NK-92 (cell line): ENCODE results near the gene KLHL4.
"Not testable (repeated sequence)": the region's sequence is repeated elsewhere in the genome, so short reads cannot be mapped to it uniquely, and the experiment has no call there.

Experiments used
- DNase-seq: peaks from one replicate; lab custom pipeline; 2025; ENCODE audit not compliant: unreplicated experiment; lab: John Stamatoyannopoulos, UW

The KLHL4 gene, protein sequence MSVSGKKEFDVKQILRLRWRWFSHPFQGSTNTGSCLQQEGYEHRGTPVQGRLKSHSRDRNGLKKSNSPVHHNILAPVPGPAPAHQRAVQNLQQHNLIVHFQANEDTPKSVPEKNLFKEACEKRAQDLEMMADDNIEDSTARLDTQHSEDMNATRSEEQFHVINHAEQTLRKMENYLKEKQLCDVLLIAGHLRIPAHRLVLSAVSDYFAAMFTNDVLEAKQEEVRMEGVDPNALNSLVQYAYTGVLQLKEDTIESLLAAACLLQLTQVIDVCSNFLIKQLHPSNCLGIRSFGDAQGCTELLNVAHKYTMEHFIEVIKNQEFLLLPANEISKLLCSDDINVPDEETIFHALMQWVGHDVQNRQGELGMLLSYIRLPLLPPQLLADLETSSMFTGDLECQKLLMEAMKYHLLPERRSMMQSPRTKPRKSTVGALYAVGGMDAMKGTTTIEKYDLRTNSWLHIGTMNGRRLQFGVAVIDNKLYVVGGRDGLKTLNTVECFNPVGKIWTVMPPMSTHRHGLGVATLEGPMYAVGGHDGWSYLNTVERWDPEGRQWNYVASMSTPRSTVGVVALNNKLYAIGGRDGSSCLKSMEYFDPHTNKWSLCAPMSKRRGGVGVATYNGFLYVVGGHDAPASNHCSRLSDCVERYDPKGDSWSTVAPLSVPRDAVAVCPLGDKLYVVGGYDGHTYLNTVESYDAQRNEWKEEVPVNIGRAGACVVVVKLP

DNA sequence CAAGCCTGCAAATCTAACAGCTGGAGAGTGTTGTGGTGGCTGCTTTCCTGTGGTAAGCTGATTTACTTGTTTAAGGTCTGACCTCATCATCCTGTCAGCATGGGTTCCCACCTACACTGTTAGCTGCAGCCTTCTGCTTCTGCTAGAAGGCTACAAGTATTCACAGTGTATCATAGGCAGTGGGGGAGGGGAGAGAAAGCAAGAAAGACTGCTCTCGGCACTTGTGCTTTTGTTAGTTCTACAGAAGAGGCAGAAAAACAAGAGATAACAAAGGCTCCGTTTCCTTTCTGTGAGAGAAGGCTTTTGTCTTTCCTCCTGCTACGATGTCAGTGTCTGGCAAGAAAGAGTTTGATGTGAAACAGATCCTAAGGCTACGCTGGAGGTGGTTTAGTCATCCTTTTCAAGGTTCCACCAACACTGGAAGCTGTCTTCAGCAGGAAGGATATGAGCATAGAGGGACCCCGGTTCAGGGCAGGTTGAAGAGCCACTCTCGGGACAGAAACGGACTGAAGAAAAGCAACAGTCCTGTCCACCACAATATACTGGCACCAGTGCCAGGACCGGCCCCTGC lies at the start of gene KLHL4:
Gene KLHL4 (plus strand): TSS at position 232 of the 571 bp plus-strand sequence. CDS start 92 bp downstream, at position 324.
- no peak for DNase-seq

DNA sequence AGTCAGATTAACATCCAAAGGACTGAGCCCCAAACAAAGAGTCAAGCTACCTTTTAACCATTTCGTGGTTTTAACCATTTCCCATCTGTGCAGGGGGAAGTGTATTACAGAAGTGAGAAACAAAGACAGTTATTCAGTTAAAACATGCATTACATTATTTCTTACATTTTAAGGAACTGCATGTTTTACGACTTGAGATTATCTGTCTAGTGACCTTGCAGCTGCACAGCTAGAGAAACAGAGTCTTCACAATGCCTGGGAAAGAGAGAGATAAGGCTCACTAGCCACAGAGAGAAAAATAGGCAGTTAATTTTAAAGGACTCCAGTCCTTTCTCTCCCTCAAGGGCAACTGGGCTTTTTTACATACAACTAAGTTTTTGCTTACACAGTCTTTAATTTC lies 48.7 kb upstream of the KLHL4 start:
- DNase-seq = no peak

DNA sequence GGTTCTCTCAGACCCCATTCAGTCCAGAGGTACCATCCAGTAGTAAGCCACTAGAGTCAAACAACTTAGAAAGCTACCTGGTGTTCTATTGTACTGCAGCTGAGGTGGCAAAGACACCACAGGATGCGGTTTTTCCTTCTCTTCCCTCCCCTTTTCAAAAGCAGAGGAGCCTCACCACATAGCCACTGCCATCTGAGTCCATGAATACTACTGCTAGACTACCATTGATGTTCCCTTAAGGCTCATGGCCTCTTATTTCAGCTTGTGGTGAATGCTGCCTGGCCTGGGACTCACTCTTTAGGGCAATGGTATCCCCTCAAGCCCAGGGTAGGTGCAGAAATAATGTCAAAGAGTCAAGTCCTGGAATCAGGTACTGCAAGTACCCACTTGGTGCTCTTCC lies 41.8 kb upstream of the KLHL4 start:
- DNase-seq = no peak

DNA sequence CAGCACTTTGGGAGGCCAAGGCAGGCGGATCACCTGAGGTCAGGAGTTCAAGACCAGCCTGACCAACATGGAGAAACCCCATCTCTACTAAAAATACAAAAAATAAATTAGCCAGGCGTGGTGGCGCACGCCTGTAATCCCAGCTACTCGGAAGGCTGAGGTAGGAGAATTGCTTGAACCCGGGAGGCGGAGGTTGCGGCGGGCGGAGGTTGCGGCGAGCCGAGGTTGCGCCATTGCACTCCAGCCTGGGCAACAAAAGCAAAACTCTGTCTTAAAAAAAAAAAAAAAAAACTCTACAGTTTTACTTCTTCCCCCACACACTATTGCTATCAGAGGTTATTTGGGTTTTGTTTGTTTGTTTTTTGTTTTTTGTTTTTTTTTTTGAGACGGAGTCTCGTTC lies 38.9 kb upstream of the KLHL4 start:
- DNase-seq = not testable (repeated sequence)

DNA sequence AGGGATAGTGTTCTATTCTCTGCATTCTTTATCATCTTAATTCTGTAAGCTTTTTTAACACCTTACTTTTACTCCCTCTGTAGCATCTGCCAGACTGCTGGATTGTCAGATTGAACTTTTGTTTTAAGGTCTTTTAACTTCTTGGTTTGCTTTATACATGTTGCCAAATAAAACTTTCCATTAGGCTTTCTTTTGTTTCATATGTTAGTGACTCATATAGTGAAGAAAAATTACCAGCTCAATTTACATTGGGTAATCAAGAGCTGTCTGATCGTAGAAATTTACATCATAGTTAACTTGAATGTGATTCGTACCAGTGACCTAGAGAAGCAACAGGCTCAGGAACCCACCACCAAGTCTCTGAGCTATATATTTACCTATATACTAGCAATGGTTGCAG lies 28.5 kb upstream of the KLHL4 start:
- DNase-seq = no peak

DNA sequence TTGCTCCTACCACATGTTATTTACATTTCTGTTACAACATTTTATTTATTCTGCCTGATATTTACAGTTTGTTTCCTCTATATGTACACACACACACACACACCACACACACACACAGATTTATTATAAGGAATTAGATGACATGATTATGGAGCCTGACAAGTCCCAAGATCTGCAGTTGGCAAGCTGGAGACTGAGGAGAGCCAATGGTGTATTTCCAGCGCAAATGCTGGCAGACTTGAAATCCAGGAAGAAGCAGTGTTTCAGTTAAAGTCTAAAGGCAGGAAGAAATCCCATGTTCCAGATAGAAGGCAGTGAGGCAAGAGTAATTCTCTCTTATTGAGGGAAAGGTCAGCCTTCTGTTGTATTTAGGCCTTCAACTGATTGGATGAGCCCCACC lies 1.8 kb upstream of the KLHL4 start:
- no peak for DNase-seq

DNA sequence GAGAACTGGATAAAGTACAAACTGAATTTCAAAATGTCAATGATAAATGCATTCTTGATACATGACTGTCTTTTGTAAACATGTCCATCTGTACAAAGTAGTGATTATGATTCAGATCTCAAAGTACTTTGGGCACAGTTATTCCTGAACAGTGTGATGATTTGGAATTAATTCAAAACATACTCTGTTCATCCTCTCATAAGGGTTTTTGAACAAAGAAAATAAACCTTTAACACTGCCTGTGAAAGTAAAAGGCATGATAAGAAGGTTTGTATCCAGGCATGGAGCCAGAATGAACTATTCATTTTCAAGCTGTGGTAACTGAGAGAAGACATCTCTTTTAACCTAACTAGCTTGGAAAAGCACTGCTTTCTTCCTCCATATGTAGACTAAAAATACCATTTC lies 883 bp upstream of the KLHL4 start:
- DNase-seq = no peak

DNA sequence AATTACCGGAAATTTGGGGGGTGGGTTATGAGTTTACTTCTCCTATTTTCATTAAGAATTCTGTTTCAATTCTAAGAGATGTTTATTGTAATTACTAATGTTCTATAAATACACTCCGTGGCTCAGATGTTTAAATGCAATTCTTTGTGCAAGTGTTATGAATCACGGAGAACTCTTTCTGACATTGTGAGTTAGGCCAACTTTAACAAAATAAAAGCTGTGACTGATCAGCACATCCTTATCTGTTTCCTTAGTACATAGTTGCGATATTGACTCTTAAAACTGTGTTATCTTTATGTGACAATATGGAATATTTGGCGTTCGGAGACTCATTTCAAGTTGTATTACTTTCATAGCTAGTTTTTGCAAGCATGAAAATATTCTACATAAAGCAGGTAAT lies 902 bp downstream of the KLHL4 start:
- DNase-seq = no peak

DNA sequence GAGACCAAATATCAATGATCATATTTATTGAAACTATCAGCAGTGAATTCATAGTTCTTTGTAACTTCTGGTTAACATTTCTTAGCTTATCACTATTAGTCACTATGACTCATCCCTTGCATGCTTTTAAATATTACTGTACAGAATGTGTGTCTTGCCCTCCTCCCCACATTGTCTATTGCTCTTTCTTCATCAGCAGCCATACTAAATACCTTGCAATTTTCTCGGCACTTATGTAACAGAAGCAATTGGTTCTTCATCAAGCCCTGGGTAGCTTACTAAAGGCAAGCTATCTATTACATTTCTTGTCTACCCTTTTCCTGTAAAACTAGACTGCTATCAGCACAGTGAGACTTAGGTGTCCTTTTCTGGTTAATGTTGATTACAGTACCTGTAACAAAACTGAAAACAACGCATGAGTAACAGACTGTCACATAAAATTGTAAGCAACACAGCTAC lies 8.2 kb downstream of the KLHL4 start:
- no peak for DNase-seq

DNA sequence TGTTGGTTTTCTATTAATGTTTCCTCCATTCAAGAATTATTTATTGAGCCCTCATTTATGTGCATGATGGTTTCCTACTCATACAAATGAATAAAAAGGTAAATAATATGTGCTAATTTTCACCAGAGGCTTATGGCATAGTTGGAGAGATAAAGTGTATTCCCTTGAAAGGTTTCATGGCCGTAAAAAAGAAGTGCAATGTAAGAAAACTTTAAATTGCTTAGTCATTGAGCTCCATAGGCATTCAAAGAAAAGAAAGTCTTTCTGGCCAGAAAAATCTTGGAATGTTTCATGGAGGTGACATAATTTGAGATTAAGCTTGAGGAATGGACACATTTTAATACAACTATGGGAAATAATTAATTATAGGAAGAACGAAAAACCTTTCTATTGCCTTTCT lies 8.7 kb downstream of the KLHL4 start:
- no peak for DNase-seq

DNA sequence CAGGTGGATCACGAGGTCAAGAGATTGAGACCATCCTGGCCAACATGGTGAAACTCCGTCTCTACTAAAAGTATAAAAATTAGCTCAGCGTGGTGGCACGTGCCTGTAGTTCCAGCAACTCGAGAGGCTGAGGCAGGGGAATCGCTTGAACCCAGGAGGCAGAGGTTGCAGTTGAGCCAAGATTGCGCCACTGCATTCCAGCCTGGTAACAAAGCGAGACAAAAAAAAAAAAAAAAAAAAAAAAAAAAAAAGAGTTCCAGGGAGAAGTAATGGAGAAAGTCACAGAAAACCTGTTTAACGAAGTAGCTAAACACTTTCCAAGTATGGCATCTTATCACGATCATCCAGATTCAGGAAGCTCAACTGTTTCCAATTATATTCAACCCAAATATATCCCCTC lies 10.9 kb downstream of the KLHL4 start:
- DNase-seq = no peak

DNA sequence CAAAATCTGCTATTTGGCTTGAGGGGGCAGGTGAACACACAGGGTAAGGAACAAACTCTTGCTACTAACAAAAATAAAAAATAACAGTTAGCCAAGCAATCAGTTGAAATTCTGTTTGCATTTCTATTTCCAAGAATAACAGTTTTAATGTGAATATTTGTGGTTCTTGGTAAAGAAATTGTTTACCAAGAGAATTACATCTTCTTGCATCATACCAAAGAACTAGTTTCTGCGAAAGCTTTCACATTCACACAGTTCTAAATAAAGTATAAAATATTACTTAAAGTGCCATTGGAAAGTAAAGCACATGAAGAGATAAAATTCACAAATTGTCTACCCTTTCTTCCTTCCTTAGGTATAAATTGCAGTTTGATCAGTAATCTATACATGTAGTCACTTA lies 54.4 kb downstream of the KLHL4 start:
- DNase-seq = no peak

DNA sequence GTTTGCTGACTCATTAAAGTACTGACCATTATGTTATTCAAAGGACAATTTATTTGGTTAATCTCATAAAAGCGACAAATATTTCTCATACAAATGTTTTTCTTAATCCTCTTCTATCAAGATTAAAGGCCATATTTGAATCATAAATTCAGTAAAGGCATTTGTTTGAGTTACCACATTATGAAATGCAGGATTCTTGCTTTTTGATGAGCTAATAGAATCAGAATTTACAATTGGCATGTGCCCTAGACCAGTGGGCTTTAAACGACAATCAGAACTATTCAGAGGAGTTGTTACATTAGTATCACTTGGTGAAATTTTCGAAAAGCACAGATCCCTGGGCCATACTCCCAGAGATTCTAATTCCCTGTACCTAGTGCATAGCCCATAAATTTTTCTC lies 55.3 kb downstream of the KLHL4 start:
- DNase-seq = no peak

DNA sequence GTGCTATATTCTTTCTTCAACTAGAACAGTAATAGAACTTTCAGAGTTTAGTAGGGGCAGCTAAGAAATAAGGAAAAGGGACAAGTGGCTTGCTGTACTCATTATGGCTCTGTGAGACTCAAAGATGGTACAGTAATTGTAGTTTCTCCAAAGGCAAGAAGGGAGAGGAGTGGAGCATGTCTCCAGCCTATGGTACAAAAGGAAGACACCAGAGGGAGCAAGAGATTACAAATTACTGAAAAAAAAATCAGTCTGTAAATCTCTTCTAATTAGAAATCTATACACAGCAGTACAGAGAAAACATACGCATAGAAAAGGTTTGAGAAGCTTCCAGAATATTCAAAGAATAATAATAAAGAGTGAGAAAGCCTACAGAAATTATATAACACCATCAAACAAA lies 61.4 kb downstream of the KLHL4 start:
- DNase-seq = no peak

DNA sequence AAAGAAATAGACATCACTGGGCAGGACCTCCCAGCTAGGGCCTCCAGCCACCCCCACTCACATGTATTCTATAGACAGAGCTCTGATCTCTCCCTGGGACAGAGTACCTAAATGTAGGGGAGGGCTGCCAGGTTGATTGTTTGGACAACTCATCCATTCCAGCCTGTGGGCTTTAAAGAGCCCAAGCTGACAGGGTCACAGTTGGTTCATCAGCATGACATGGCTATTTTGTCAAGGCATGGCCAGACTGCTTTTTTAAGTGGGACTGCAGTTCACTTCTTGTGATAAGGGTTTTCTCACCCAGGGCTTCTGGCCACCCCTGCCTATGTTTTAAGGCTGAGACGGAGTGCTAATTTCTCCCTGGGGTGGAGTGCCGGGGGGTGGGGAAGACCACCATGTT lies 63.3 kb downstream of the KLHL4 start:
- DNase-seq = no peak

DNA sequence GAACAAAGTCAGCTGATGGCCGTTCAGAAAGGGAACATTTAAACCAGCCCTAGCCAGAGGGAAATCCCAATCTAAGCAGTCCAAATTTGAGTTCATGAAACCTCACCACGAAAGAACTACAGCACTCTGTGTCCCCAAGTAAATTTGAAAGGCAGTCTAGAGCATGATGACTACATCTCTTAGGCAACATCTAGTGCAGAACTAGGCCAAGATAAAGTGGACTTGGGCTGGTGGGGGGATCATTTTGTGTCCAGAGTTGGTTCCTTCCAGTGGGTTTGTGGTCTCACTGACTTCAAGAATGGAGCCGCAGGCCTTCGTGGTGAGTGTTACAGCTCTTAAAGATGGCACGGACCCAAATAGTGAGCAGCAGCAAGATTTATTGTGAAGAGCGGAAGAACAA lies 64.9 kb downstream of the KLHL4 start:
- no peak for DNase-seq

DNA sequence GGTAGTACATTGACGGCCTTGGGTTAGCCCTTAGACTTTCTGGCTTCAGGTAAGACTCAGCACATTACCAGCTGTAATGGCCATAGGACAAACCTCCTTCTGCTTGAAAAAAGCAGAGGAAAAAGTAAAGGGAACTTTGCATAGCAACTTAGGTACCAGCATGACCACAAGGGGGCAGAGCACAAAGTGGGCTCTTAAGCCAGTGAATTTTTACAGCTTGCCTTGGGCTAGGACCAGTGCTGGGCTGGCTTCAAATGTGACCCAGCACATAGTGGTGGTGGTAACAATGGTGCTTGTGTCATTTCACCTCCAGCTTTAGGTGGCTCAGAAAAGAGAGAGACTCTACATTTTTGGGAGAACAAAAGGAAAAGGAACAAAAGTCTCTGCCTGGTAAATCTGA lies 66.1 kb downstream of the KLHL4 start:
- DNase-seq = no peak

DNA sequence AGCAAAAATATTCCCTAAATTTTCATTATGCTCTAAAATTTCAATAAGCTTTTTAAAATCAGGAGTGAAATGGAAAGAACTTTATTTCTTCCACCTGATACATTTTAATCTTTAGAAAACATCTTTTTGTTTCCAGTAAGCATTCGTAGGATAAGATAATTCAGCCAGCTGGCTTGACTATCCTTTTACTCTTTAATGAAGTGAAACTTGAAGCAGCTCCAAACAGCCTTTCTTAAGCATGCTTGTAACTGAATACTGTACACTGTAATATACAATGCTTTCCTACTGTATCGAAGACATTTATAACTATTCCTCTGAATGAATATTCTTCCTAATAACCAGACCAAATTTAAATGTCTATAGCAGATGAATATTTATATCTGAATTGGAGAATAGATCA lies 98.8 kb downstream of the KLHL4 start:
- no peak for DNase-seq

DNA sequence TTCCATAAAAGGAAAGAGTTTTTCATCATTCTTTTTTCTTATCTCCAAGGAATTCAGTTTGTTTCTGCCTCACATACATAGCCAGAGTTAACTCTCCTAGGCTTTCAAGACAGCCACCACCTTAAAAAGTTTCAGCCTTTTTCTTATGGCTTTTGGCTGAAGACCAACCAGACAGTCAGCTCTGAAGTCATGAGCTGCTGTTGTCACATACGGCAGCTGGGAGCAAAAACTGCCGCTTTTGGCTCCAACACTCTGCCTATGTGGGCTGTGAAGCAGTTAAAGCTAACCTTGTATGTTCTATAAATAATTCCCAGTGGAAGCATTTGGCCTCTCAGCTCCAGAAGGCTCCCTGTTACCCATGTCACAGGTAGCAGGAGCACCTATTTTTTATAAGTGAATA lies 104.1 kb downstream of the KLHL4 start:
- no peak for DNase-seq

DNA sequence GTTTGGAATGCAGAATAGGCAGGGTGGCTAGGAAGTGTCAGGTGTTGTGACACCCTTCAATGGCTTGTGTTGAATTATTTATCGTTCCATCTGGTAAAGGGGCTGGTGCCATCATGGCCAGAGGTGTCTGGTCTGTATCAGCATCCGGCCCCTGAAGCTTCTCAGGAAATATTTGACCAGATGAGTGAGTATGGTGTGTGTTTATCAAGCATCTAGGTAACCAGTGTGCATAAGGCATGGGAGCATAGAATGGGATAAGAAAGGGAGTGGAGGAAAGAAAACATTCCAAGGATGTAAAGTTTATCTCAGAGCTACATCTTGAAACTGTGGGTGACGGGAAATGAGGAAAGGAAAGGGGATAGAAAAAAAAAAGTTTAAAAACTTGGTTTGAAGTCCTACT lies 109.4 kb downstream of the KLHL4 start:
- DNase-seq = no peak

DNA sequence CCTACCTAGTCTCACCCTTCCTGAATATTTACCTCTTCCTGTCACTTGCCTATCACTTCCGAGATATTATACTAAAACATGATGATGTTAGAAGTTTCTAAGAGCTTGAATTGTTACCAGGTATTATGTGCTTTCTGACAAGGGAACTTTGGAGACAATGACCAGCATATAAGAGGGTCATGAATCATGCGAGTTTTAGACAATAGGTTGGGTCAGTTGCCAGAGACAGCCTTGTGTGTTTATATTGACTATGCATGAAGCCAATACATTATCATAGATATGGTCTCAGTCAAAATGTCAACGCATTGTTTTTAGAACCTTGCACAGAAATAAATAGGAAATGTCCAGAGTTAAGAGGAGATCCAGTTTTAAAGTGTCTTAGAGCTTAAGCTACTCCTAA lies 116.8 kb downstream of the KLHL4 start:
- no peak for DNase-seq

DNA sequence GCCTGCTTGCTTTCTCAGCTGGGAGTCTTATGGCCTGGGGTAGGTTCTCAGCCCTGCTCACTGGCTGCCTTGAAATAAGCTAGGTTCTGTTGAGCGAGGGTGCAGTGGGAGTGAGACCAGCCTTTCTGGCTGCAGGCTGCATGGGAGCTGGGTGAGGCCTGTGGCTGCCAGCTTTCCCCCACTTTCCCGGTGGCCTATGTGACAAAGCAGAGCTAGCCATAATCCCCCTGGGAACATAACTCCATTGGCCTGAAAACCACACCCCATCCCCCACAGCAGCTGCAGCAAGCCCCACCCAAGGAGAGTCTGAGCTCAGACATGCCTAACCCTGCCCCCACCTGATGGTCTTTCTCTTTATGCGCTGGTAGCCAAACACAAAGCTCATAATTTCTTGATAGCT lies 118.9 kb downstream of the KLHL4 start:
- no peak for DNase-seq
